Testis (tissue), 2 donors: ENCODE measurements around the gene CCNYL1.

ENCODE experiments used
- POLR2A ChIP-seq: fragments of 450-650 bp; IDR thresholded peaks from one replicate; pipeline ENCODE4 v1.6.1; 2017; ENCODE audit warnings: antibody characterized with exemption, mild to moderate bottlenecking, moderate library complexity
- TF ChIP-seq, protein P1 (sequence below), 3 experiments: fragments of 450-650 bp in 2 of 3; fragments of 200-600 bp in 1 of 3; sonication (generic) in 1 of 3; IDR thresholded peaks; one replicate each; pipeline ENCODE4 v1.5.1; 2016 to 2019; ENCODE audit warnings: antibody characterized with exemption in 3 of 3, mild to moderate bottlenecking in 2 of 3, moderate library complexity in 1 of 3

DNA sequence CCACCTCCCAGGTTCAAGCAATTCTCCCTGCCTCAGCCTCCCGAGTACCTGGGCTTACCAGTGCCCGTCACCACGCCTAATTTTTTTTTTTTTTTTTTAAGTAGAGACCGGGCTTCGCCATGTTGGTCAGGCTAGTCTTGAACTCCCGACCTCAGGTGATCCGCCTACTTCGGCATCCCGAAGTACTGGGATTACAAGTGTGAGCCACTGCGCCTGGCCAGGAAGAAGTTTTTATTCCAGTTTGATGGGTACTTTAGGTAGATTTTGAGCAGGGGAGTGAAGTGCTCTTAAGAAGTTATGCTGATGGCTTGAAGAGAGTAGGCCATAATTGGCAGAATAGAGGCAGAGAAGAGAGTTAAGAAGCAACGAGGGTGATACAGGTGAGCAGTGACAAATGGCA is 33.0 kb downstream of the CCNYL1 start:
- TF ChIP-seq, protein P1, sequence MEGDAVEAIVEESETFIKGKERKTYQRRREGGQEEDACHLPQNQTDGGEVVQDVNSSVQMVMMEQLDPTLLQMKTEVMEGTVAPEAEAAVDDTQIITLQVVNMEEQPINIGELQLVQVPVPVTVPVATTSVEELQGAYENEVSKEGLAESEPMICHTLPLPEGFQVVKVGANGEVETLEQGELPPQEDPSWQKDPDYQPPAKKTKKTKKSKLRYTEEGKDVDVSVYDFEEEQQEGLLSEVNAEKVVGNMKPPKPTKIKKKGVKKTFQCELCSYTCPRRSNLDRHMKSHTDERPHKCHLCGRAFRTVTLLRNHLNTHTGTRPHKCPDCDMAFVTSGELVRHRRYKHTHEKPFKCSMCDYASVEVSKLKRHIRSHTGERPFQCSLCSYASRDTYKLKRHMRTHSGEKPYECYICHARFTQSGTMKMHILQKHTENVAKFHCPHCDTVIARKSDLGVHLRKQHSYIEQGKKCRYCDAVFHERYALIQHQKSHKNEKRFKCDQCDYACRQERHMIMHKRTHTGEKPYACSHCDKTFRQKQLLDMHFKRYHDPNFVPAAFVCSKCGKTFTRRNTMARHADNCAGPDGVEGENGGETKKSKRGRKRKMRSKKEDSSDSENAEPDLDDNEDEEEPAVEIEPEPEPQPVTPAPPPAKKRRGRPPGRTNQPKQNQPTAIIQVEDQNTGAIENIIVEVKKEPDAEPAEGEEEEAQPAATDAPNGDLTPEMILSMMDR (IDR thresholded peaks at IDR 0.05): no peak
- no peak for TF ChIP-seq POLR2A
